ENCODE measurements around the gene RAMACL.

DNA sequence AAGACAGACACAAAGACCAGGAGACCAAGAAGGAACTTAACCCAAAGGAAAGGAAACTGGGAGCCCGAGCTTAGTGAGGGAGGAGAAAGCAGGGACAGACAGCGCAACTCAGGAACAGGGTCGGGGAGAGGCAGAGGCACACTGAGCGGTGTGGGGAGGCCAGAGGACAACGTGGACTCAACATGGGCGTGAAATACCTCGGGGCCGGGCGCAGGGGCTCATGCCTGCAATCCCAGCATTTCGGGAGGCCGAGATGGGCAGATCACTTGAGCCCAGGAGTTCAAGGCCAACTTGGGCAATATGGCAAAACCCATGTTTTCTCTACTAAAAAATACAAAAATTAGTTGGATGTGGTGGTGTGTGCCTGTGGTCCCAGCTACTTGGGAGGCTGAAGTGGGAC, 46.3 kb upstream of the RAMACL start:
- TF ChIP-seq, protein P1, sequence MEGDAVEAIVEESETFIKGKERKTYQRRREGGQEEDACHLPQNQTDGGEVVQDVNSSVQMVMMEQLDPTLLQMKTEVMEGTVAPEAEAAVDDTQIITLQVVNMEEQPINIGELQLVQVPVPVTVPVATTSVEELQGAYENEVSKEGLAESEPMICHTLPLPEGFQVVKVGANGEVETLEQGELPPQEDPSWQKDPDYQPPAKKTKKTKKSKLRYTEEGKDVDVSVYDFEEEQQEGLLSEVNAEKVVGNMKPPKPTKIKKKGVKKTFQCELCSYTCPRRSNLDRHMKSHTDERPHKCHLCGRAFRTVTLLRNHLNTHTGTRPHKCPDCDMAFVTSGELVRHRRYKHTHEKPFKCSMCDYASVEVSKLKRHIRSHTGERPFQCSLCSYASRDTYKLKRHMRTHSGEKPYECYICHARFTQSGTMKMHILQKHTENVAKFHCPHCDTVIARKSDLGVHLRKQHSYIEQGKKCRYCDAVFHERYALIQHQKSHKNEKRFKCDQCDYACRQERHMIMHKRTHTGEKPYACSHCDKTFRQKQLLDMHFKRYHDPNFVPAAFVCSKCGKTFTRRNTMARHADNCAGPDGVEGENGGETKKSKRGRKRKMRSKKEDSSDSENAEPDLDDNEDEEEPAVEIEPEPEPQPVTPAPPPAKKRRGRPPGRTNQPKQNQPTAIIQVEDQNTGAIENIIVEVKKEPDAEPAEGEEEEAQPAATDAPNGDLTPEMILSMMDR (IDR thresholded peaks at IDR 0.05): no peak
- TF ChIP-seq POLR2A (IDR thresholded peaks at IDR 0.05) (no peak), POLR2AphosphoS5 (IDR thresholded peaks at IDR 0.05) (no peak)

All from upper lobe of left lung (tissue), 4 donors.